Ovary (tissue), 10 donors: ENCODE data around the gene SLC23A3. TPM values are rescaled to one million over a fixed set of nuclear protein-coding genes. Genes with fewer than 3 reads are reported as not detected.

Experiments
- DNase-seq, 5 donors: peaks; one replicate each; pipeline ENCODE4 v3.0.0-alpha.2; 2019 to 2020
- H3K27ac ChIP-seq, 2 donors: fragments of 200-600 bp; one replicate each; pipeline versions ENCODE4 v1.5.1 to v1.8.0; 2019 to 2022
- H3K27me3 ChIP-seq: fragments of 200-600 bp; one replicate; pipeline ENCODE4 v1.8.0; 2022
- H3K36me3 ChIP-seq: fragments of 200-600 bp; sonication (generic); one replicate; pipeline ENCODE4 v1.5.1; 2019
- H3K4me1 ChIP-seq: one replicate; pipeline ENCODE4 v1.8.1; 2013; ENCODE audit warnings: mild to moderate bottlenecking, moderate library complexity; ENCODE audit not compliant: insufficient read depth
- H3K4me3 ChIP-seq: fragments of 200-600 bp; sonication (generic); one replicate; pipeline ENCODE4 v1.5.1; 2017
- H3K9me3 ChIP-seq, 2 donors: fragments of 200-600 bp in 1 of 2; sonication (generic) in 1 of 2; one replicate each; pipeline versions ENCODE4 v1.5.1 to v1.8.1; 2013 to 2019; ENCODE audit warnings: mild to moderate bottlenecking in 1 of 2, moderate library complexity in 1 of 2
- CTCF ChIP-seq, 3 donors: fragments of 450-650 bp in 2 of 3; fragments of 200-600 bp in 1 of 3; IDR thresholded peaks; one replicate each; pipeline versions ENCODE4 v1.5.1 to v1.8.0; 2016 to 2022; ENCODE audit warnings: antibody characterized with exemption in 3 of 3, mild to moderate bottlenecking in 1 of 3
- EP300 ChIP-seq: sonication (generic); formaldehyde crosslinking; IDR thresholded peaks from one replicate; pipeline ENCODE4 v1.6.1; 2017; ENCODE audit warnings: antibody characterized with exemption
- POLR2A ChIP-seq: fragments of 450-650 bp; IDR thresholded peaks from one replicate; pipeline ENCODE4 v1.6.1; 2017; ENCODE audit warnings: antibody characterized with exemption, mild to moderate bottlenecking, moderate library complexity
- WGBS, 3 donors: extraction: QIAGEN DNeasy Blood & Tissue Kit in 1 of 3; methylation state at CpG; one replicate each; pipeline versions ENCODE4 v1.1.5 to v1.1.7; 2013 to 2017; 5-methylcytosine and 5-hydroxymethylcytosine counted together
- intact Hi-C, 4 donors: fragments of 100-400 bp; cut with DNase I; formaldehyde crosslinking; loops; one replicate each; pipeline versions ENCODE4 v1.11.0 to v1.15.1; 2022 to 2023
- long read RNA-seq, 3 donors: library from polyadenylated mRNA in 2 of 3; unstranded in 2 of 3; transcript quantifications; one replicate each; pipeline ENCODE4 v2.0.0 and lab custom pipeline, GENCODE V29; 2021 to 2026
- polyA plus RNA-seq, 2 donors: library from polyadenylated mRNA; stranded (reverse); fragments of 200-250 nt in 1 of 2; fragments of 350-450 nt in 1 of 2; fragmentation: Illumina TruSeq in 1 of 2; extraction: RNeasy Lipid Tissue Mini Kit (QIAGEN cat#74804) in 1 of 2; gene quantifications; one replicate each; pipeline ENCODE4 v1.2.3, GENCODE V29; 2013 to 2014
- total RNA-seq, 7 donors: library from RNA; depleted of rRNA in 2 of 7; stranded (reverse); fragments of >200 nt in 2 of 7; fragmentation: NEBNext Ultra II Directional in 3 of 7; extraction: Animal tissue kit (Norgen Biotek cat#: 25700) in 3 of 7; gene quantifications; one replicate each; pipeline versions ENCODE4 v1.1.0 to v1.2.4, GENCODE V29; 2016 to 2023
- donor health status: DM: no; HTN: no; CAD: no; lungs with moderate emphysema.
- donor health status: DM: no; HTN: no; CAD: no.
- donor health status: Bipolar disorder and iron deficiency.
- donor health status: DM: yes; HTN: yes; CAD: no.
- donor health status: DM: no; HTN: no; CAD: no.
- donor health status: DM: yes; HTN: yes; CAD: no.

SLC23A3 gene
- total RNA-seq, result 1 to 10 TPM in 6 of 7 donors, under 1 TPM in 1; 0.84 to 4.5 (median 1.7) TPM
- 1 to 10 TPM in 1 of 2 donors, under 1 TPM in 1; 0.81 to 1.1 TPM for polyA plus RNA-seq
- long read RNA-seq, donor 1, result 0 reads
- long read RNA-seq, donor 2, result 0 reads
- long read RNA-seq, donor 3, partial matches to known transcripts, result 1 of 2 reads
- long read RNA-seq, donor 3, other reads (novel, unspliced or antisense), result 1 of 2 reads

GRCh38 chr2:219169930-219170654 lies at the start of gene SLC23A3:
TSS of gene SLC23A3 (minus strand) at chr2:219170029. CDS start at chr2:219169984, 45 bp downstream.
- Histone ChIP-seq H3K27me3 (no peaks in the 10 kb centered on the region), H3K9me3 (no peaks in the 10 kb centered on the region), H3K27ac (peak within 1 kb of the TSS in 1 of 2 donors; percentile 71), H3K4me1 (peaks cover 6% of the 10 kb centered on the region), H3K36me3 (no peaks in the 10 kb centered on the region), H3K4me3 (no peak within 1 kb of the TSS)
- 77 to 82% (median 78%) methylated on average over 10 of the region's 10 CpGs for WGBS, 3 donors
- TF ChIP-seq POLR2A (no peak), EP300 (no peak), CTCF (IDR thresholded peaks at IDR 0.05) (no peak)
- intact Hi-C loops, result loop anchor here in 3 of 4 donors (5.0 to 10.0 kb wide), 4 partner anchors 122 to 1155 kb away; partner anchors contain the start of gene DNPEP (in 1 of the 3)
- no peak for DNase-seq

GRCh38 chr2:219218732-219219701 lies 49.2 kb upstream of the SLC23A3 start, which contains the start of gene ABCB6:
TSS of gene ABCB6 (minus strand) at chr2:219218958. CDS start at chr2:219218673, 285 bp downstream.
- TF ChIP-seq EP300 (no peak), POLR2A (peak; percentile 53)
- H3K4me1 ChIP-seq, result peaks cover 2% of the 10 kb centered on the region
- H3K9me3 ChIP-seq, result no peaks in the 10 kb centered on the region
- WGBS, 3 donors, result 2 to 3% (median 3%) methylated on average over 67 to 71 of the region's 71 CpGs
- peak within 1 kb of the TSS; percentile 54 to 88 for H3K27ac ChIP-seq
- peak; percentile 99 to 100 (median 99) for DNase-seq
- no peaks in the 10 kb centered on the region for H3K36me3 ChIP-seq
- intact Hi-C loops, result loop anchor here in 2 of 4 donors (5.0 kb wide), 2 partner anchors 37 to 42 kb away; partner anchors contain the start of genes CNPPD1 (in 1 of the 2) and RETREG2 (in 1 of the 2)
- no peaks in the 10 kb centered on the region for H3K27me3 ChIP-seq
- peak within 1 kb of the TSS; percentile 53 for H3K4me3 ChIP-seq

GRCh38 chr2:219218217-219218731 lies 48.4 kb upstream of the SLC23A3 start:
- peak in 1 of 3 donors; percentile 12 for TF ChIP-seq CTCF (IDR thresholded peaks at IDR 0.05)
- TF ChIP-seq EP300, result no peak
- no peaks in the 10 kb centered on the region for H3K9me3 ChIP-seq
- peaks cover 2% of the 10 kb centered on the region for H3K4me1 ChIP-seq
- H3K4me3 ChIP-seq, result peak overlapping the region; percentile 53
- intact Hi-C loops, result loop anchor here in 2 of 4 donors (5.0 kb wide), 2 partner anchors 36 to 41 kb away; partner anchors contain the start of genes CNPPD1 (in 1 of the 2) and RETREG2 (in 1 of the 2)
- 0 to 1% (median 0%) methylated on average over 15 to 37 of the region's 37 CpGs for WGBS, 3 donors
- peak; percentile 63 to 78 (median 76) for DNase-seq
- peak overlapping the region; percentile 54 to 88 for H3K27ac ChIP-seq
- no peaks in the 10 kb centered on the region for H3K27me3 ChIP-seq
- H3K36me3 ChIP-seq, result no peaks in the 10 kb centered on the region

GRCh38 chr2:219216535-219216915 lies 46.7 kb upstream of the SLC23A3 start:
- TF ChIP-seq POLR2A, result no peak
- TF ChIP-seq EP300, result no peak
- no peak for TF ChIP-seq CTCF (IDR thresholded peaks at IDR 0.05)
- H3K27ac ChIP-seq, result no peak overlapping the region
- no peak overlapping the region for H3K4me3 ChIP-seq
- DNase-seq, result no peak
- H3K27me3 ChIP-seq, result no peaks in the 10 kb centered on the region
- peaks cover 2% of the 10 kb centered on the region for H3K4me1 ChIP-seq
- no peaks in the 10 kb centered on the region for H3K9me3 ChIP-seq
- intact Hi-C loops, result loop anchor here in 2 of 4 donors (5.0 kb wide), 2 partner anchors 34 to 39 kb away; partner anchors contain the start of genes CNPPD1 (in 1 of the 2) and RETREG2 (in 1 of the 2)
- no peaks in the 10 kb centered on the region for H3K36me3 ChIP-seq
- 85 to 87% (median 86%) methylated on average over 6 of the region's 6 CpGs for WGBS, 3 donors
